Esophagus muscularis mucosa (tissue), 4 donors: Measurements from ENCODE around the gene PIP4K2B. TPM values are rescaled to one million over a fixed set of nuclear protein-coding genes. Genes with fewer than 3 reads are reported as not detected.

Experiments
- DNase-seq: peaks from one replicate; pipeline ENCODE4 v3.0.0-alpha.2; 2017; ENCODE audit errors: extremely low spot score
- H3K27ac ChIP-seq, 4 donors: fragments of 200-600 bp; sonication (generic); replicated peaks in 1 of 4; 1 replicate in 3 of 4; 2 replicates in 1 of 4; pipeline ENCODE4 v1.5.1; 2016 to 2019; ENCODE audit warnings: mild to moderate bottlenecking in 1 of 4
- H3K27me3 ChIP-seq, 4 donors: fragments of 200-600 bp; sonication (generic); one replicate each; pipeline versions ENCODE4 v1.5.1 to v1.6.0; 2016 to 2019
- H3K36me3 ChIP-seq, 4 donors: fragments of 200-600 bp; sonication (generic); one replicate each; pipeline ENCODE4 v1.5.1; 2016 to 2019
- H3K4me1 ChIP-seq, 4 donors: fragments of 200-600 bp; sonication (generic); one replicate each; pipeline ENCODE4 v1.5.1; 2016 to 2019
- H3K4me3 ChIP-seq, 4 donors: fragments of 200-600 bp; sonication (generic); 1 replicate in 2 of 4; 2 replicates in 2 of 4; pipeline ENCODE4 v1.5.1; 2016 to 2019; ENCODE audit warnings: mild to moderate bottlenecking in 4 of 4, moderate library complexity in 1 of 4
- H3K9me3 ChIP-seq, 4 donors: fragments of 200-600 bp; sonication (generic); 1 replicate in 3 of 4; 2 replicates in 1 of 4; pipeline ENCODE4 v1.5.1; 2016 to 2019
- CTCF ChIP-seq, 3 experiments: fragments of 200-600 bp in 2 of 3; fragments of 450-650 bp in 1 of 3; sonication (generic) in 2 of 3; IDR thresholded peaks; one replicate each; pipeline ENCODE4 v1.5.1; 2017 to 2019; ENCODE audit warnings: antibody characterized with exemption in 3 of 3, mild to moderate bottlenecking in 2 of 3, moderate library complexity in 1 of 3
- EP300 ChIP-seq: sonication (generic); formaldehyde crosslinking; IDR thresholded peaks from one replicate; pipeline ENCODE4 v1.6.1; 2017; ENCODE audit warnings: antibody characterized with exemption
- POLR2A ChIP-seq: fragments of 450-650 bp; IDR thresholded peaks from one replicate; pipeline ENCODE4 v1.6.1; 2017; ENCODE audit warnings: antibody characterized with exemption, moderate library complexity, mild to moderate bottlenecking, low read depth
- POLR2AphosphoS5 ChIP-seq, 2 donors: sonication (generic); formaldehyde crosslinking; IDR thresholded peaks; one replicate each; pipeline ENCODE4 v1.6.1; 2017; ENCODE audit warnings: antibody characterized with exemption in 2 of 2
- WGBS: methylation state at CpG from one replicate; pipeline ENCODE4 v1.1.5; 2018; 5-methylcytosine and 5-hydroxymethylcytosine counted together
- intact Hi-C: fragments of 100-400 bp; cut with DNase I; formaldehyde crosslinking; loops from one replicate; pipeline ENCODE4 v1.15.1; 2023
- total RNA-seq, 4 donors: library from RNA; depleted of rRNA; stranded (reverse); fragments of >200 nt; gene quantifications; one replicate each; pipeline versions ENCODE4 v1.1.0 to v1.2.1, GENCODE V29; 2016

PIP4K2B gene
- total RNA-seq, 4 donors from 2014 or later, result 39.5 to 72.1 (median 53.2) TPM

- DNase-seq, result no peak
- WGBS, result 79% methylated on average over 4 of the region's 4 CpGs
- no peak overlapping the region for H3K27ac ChIP-seq
- no peak overlapping the region for H3K4me3 ChIP-seq
- TF ChIP-seq CTCF (IDR thresholded peaks at IDR 0.05) (no peak), POLR2A (no peak), EP300 (no peak), POLR2AphosphoS5 (IDR thresholded peaks at IDR 0.05) (no peak)
- intact Hi-C loops, result no loop called here
- no peaks in the 10 kb centered on the region for H3K27me3 ChIP-seq
- no peaks in the 10 kb centered on the region for H3K4me1 ChIP-seq
- no peaks in the 10 kb centered on the region for H3K9me3 ChIP-seq
- peaks cover 71 to 100% (median 93%) of the 10 kb centered on the region in 4 donors for H3K36me3 ChIP-seq
These were observed 37.7 kb downstream of the PIP4K2B start for GRCh38 chr17:38761612-38762011.

- intact Hi-C loops, result no loop called here
- peaks cover 0 to 6% (median 0%) of the 10 kb centered on the region in 4 donors for H3K27me3 ChIP-seq
- H3K36me3 ChIP-seq, result peaks cover 24 to 42% (median 36%) of the 10 kb centered on the region in 4 donors
- peaks cover 45 to 68% (median 58%) of the 10 kb centered on the region in 4 donors for H3K4me1 ChIP-seq
- 12% methylated on average over 10 of the region's 22 CpGs for WGBS
- H3K27ac ChIP-seq, result peak overlapping the region; percentile 87 to 97 (median 94)
- H3K4me3 ChIP-seq, result peak overlapping the region; percentile 84 to 97 (median 92)
- DNase-seq, result no peak
- TF ChIP-seq CTCF (IDR thresholded peaks at IDR 0.05), result no peak
- TF ChIP-seq POLR2AphosphoS5 (IDR thresholded peaks at IDR 0.05), result no peak
- TF ChIP-seq POLR2A, result no peak
- TF ChIP-seq EP300, result no peak
- no peaks in the 10 kb centered on the region for H3K9me3 ChIP-seq
These were observed 46.3 kb downstream of the PIP4K2B start for GRCh38 chr17:38753071-38753506.

DNA sequence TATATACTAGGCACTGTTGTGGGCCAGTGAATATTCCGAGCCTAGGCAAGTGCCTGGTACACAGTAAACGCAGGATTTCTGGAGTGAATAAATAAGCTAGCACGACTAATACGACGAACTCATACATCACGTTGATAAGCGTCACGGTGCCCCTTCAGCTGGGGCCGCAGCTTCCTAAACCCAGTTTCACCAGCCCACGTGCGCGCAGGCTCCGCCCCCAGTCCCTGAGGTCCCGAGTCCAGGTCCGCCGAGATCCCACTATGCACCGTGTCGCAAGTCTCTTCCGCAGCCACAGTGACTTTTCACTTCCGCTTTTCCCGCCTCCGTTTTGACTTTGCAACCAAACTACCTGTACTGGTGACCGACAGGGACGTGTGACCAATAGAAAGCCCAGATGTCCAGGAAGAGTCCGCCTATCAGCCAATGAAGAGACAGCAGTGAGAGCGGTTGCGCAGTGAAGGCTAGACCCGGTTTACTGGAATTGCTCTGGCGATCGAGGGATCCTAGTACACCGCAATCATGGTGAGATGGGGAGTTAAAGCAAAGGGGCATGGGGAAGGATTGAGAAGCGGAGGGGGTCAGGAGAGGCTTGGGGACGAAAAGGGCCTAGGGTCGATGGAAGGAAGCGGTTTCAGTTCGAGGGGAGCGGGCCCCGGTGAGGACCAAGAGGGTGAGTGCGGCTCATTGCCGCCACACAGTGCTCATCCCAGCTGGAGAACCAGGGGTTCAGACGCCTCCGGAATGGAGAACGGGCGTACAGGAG is 46.9 kb downstream of the PIP4K2B start, which contains the start of gene PSMB3:
Gene PSMB3, plus strand, starts transcription at position 434 of the 763 bp plus-strand sequence. Its CDS starts 86 bp downstream, at position 520.
- Histone ChIP-seq H3K36me3 (peaks cover 18 to 36% (median 31%) of the 10 kb centered on the region in 4 donors), H3K4me1 (peaks cover 45 to 74% (median 61%) of the 10 kb centered on the region in 4 donors), H3K9me3 (no peaks in the 10 kb centered on the region), H3K27ac (peak within 1 kb of the TSS; percentile 87 to 97 (median 94)), H3K27me3 (peaks cover 0 to 6% (median 0%) of the 10 kb centered on the region in 4 donors), H3K4me3 (peak within 1 kb of the TSS; percentile 84 to 97 (median 92))
- intact Hi-C loops, result no loop called here
- WGBS, result under 1% methylated on average over 26 of the region's 44 CpGs
- peak; percentile 100 for DNase-seq
- TF ChIP-seq POLR2AphosphoS5 (IDR thresholded peaks at IDR 0.05) (peak; percentile 84 to 87), EP300 (no peak)

GRCh38 chr17:38751808-38752307 is 47.5 kb downstream of the PIP4K2B start:
- Histone ChIP-seq H3K4me3 (peak overlapping the region; percentile 84 to 97 (median 92)), H3K27me3 (peaks cover 0 to 6% (median 0%) of the 10 kb centered on the region in 4 donors), H3K9me3 (no peaks in the 10 kb centered on the region), H3K36me3 (peaks cover 12 to 30% (median 25%) of the 10 kb centered on the region in 4 donors), H3K4me1 (peaks cover 50 to 80% (median 67%) of the 10 kb centered on the region in 4 donors), H3K27ac (peak overlapping the region; percentile 87 to 97 (median 94))
- no peak for TF ChIP-seq EP300
- peak in 1 of 2 donors; percentile 72 for TF ChIP-seq POLR2AphosphoS5 (IDR thresholded peaks at IDR 0.05)
- TF ChIP-seq CTCF (IDR thresholded peaks at IDR 0.05), result no peak
- intact Hi-C loops, result no loop called here
- DNase-seq, result no peak
- under 1% methylated on average over 36 of the region's 44 CpGs for WGBS

DNA sequence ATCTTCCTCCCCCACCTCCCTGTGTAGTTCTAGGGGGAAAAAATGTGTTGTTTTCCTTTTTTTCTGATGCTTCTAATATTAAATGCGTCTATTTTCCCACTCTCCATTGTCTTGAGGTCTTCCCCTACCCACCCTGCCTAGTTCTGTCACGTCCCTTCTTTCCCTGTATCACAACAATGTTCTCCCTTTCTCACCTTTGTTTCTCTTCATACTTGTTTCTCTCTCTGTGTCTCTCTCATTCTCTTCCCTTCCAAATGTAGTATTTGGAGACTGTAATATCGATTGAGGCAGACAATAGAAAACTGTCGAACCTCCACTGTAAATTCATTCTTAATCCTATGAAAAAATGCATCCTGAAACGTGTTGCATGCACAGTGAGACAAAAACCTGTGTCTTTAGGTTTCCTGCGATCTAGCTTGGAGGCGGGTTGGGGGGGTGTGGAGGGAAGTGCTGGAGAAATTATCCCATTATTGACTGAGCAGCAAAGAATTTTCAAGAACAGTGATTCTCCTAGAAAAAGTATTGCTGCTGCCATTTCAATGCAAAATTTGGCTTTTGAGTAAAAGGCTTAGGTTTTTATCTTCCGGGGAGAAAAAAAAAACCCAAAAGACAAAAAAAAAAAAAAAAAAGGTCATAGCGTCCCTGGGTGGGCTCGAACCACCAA is 48.1 kb downstream of the PIP4K2B start:
- no peak for DNase-seq
- WGBS, result 9% methylated on average over 10 of the region's 10 CpGs
- TF ChIP-seq CTCF (IDR thresholded peaks at IDR 0.05) (no peak), POLR2AphosphoS5 (IDR thresholded peaks at IDR 0.05) (no peak), POLR2A (no peak), EP300 (no peak)
- intact Hi-C loops, result no loop called here
- peaks cover 0 to 6% (median 0%) of the 10 kb centered on the region in 4 donors for H3K27me3 ChIP-seq
- H3K27ac ChIP-seq, result peak overlapping the region; percentile 89 to 97 (median 94)
- peaks cover 7 to 24% (median 20%) of the 10 kb centered on the region in 4 donors for H3K36me3 ChIP-seq
- H3K4me1 ChIP-seq, result peaks cover 56 to 86% (median 73%) of the 10 kb centered on the region in 4 donors
- H3K4me3 ChIP-seq, result peak overlapping the region; percentile 84 to 97 (median 92)
- no peaks in the 10 kb centered on the region for H3K9me3 ChIP-seq
